B cell (primary cell): ENCODE measurements around the gene S100A9. TPM values are rescaled to one million over a fixed set of nuclear protein-coding genes. Genes with fewer than 3 reads are reported as not detected.

Experiments
- ATAC-seq: fragments of 200-7000 bp; cut with Tn5 transposase; one replicate; pipeline ENCODE4 v1.10.0; 2021; ENCODE audit warnings: low read depth, mild to moderate bottlenecking, moderate number of reproducible peaks, moderate library complexity
- CTCF ChIA-PET: fragments of 350-600 bp; sonication (Branson Sonifier 250); formaldehyde crosslinking; loops from one replicate; lab custom pipeline; 2021; ENCODE audit warnings: antibody characterized with exemption, inconsistent platforms; lab: Charles Lee
- POLR2A ChIA-PET: fragments of 350-600 bp; sonication (Branson Sonifier 250); formaldehyde crosslinking; loops from one replicate; lab custom pipeline; 2021; ENCODE audit warnings: antibody characterized with exemption; lab: Charles Lee
- DNase-seq: peaks from one replicate; pipeline ENCODE4 v3.0.0; 2013
- H2AFZ ChIP-seq: 2 replicates; pipeline ENCODE4 v1.6.1; 2012; ENCODE audit warnings: mild to moderate bottlenecking, low read depth, low read length; ENCODE audit not compliant: insufficient read depth, poor library complexity, severe bottlenecking
- H3K27ac ChIP-seq, 2 donors: 1 replicate in 1 of 2; 2 replicates in 1 of 2; pipeline ENCODE4 v1.5.1; 2012 to 2013; ENCODE audit warnings: low read length in 2 of 2, mild to moderate bottlenecking in 2 of 2, moderate library complexity in 1 of 2
- H3K27me3 ChIP-seq, 4 experiments: fragments of 200-600 bp in 1 of 4; sonication (generic) in 1 of 4; replicated peaks in 1 of 4; 1 replicate in 2 of 4; 2 replicates in 2 of 4; pipeline versions ENCODE4 v1.6.1 to v1.7.0; 2013 to 2016; ENCODE audit warnings: low read length in 3 of 4, mild to moderate bottlenecking in 2 of 4, mixed read lengths in 1 of 4, moderate library complexity in 1 of 4; ENCODE audit not compliant: insufficient read depth in 4 of 4, control insufficient read depth in 3 of 4; ENCODE audit errors: control extremely low read depth in 1 of 4
- H3K36me3 ChIP-seq, 2 experiments: replicated peaks in 1 of 2; 1 replicate in 1 of 2; 2 replicates in 1 of 2; pipeline versions ENCODE4 v1.6.1 to v1.7.1; 2013; ENCODE audit warnings: low read length in 1 of 2; ENCODE audit not compliant: insufficient read depth in 2 of 2, control insufficient read depth in 1 of 2; ENCODE audit errors: control extremely low read depth in 1 of 2, extremely low read depth in 1 of 2
- H3K4me1 ChIP-seq, 2 donors: fragments of 200-600 bp in 1 of 2; sonication (generic) in 1 of 2; 1 replicate in 1 of 2; 2 replicates in 1 of 2; pipeline versions ENCODE4 v1.5.1 to v1.6.1; 2013 to 2017; ENCODE audit warnings: low read length in 2 of 2; ENCODE audit not compliant: control insufficient read depth in 2 of 2, insufficient read depth in 2 of 2
- H3K4me2 ChIP-seq: replicated peaks from 2 replicates; pipeline ENCODE3; 2012; ENCODE audit warnings: mild to moderate bottlenecking, low read depth, low read length; ENCODE audit not compliant: poor library complexity, severe bottlenecking
- H3K4me3 ChIP-seq, 5 experiments: fragments of 200-600 bp in 1 of 5; sonication (generic) in 1 of 5; 1 replicate in 3 of 5; 2 replicates in 2 of 5; pipeline versions ENCODE4 v1.5.1 to v1.7.0; 2011 to 2016; ENCODE audit warnings: low read length in 4 of 5, mild to moderate bottlenecking in 4 of 5, low read depth in 2 of 5, control low read depth in 1 of 5, moderate library complexity in 1 of 5; ENCODE audit not compliant: insufficient read depth in 1 of 5; ENCODE audit errors: control extremely low read depth in 1 of 5, extremely low read depth in 1 of 5
- H3K79me2 ChIP-seq: fragments of 200-600 bp; sonication (generic); one replicate; pipeline ENCODE4 v1.6.0; 2016; ENCODE audit warnings: low read length; ENCODE audit not compliant: control insufficient read depth, insufficient read depth
- H3K9ac ChIP-seq: fragments of 200-600 bp; sonication (generic); 2 replicates; pipeline ENCODE4 v1.6.1; 2017; ENCODE audit warnings: mild to moderate bottlenecking, low read length, moderate library complexity
- H3K9me3 ChIP-seq, 3 donors: one replicate each; pipeline versions ENCODE4 v1.6.1 to v1.7.1; 2013; ENCODE audit warnings: low read length in 2 of 3; ENCODE audit not compliant: control insufficient read depth in 2 of 3, insufficient read depth in 1 of 3; ENCODE audit errors: control extremely low read depth in 1 of 3
- H4K20me1 ChIP-seq: 2 replicates; pipeline ENCODE4 v1.6.0; 2012; ENCODE audit warnings: mild to moderate bottlenecking, low read length; ENCODE audit not compliant: insufficient read depth, control insufficient read depth, poor library complexity, severe bottlenecking
- H3K27ac Mint-ChIP-seq: one replicate; pipeline ENCODE4 v1.8.0; 2021; ENCODE audit warnings: mixed read lengths
- H3K27me3 Mint-ChIP-seq: one replicate; pipeline ENCODE4 v1.8.0; 2021; ENCODE audit warnings: mixed read lengths
- H3K4me1 Mint-ChIP-seq: one replicate; pipeline ENCODE4 v1.8.0; 2021; ENCODE audit warnings: mixed read lengths
- H3K4me3 Mint-ChIP-seq: one replicate; pipeline ENCODE4 v1.8.0; 2021; ENCODE audit warnings: mixed read lengths
- H3K9me3 Mint-ChIP-seq: one replicate; pipeline ENCODE4 v1.8.0; 2022; ENCODE audit warnings: mixed read lengths; ENCODE audit not compliant: insufficient read depth
- EZH2 ChIP-seq: IDR thresholded peaks from 2 replicates; pipeline ENCODE4 v1.6.1; 2012; ENCODE audit warnings: borderline replicate concordance, low read depth, mild to moderate bottlenecking, moderate library complexity, low read length; ENCODE audit not compliant: insufficient read depth, poor library complexity, severe bottlenecking
- WGBS: methylation state at CpG from one replicate; pipeline ENCODE4 v1.1.5; 2013; ENCODE audit warnings: missing lambda C conversion rate; ENCODE audit not compliant: insufficient coverage; 5-methylcytosine and 5-hydroxymethylcytosine counted together
- intact Hi-C: fragments of 100-400 bp; cut with micrococcal nuclease; formaldehyde crosslinking; loops from one replicate; pipeline ENCODE4 v1.10.0; 2022
- polyA plus RNA-seq: library from polyadenylated mRNA; depleted of rRNA; stranded (reverse); fragments of >200 nt; gene quantifications from 2 replicates; pipeline ENCODE4 v1.2.3, GENCODE V29; 2012
- total RNA-seq, 2 donors: library from RNA; stranded (reverse); fragments of 120-200 nt in 1 of 2; gene quantifications; 1 replicate in 1 of 2; 2 replicates in 1 of 2; pipeline versions ENCODE4 v1.2.3 to v1.2.4, GENCODE V29; 2013 to 2022
- TF ChIP-seq, protein P1 (sequence below): fragments of 200-600 bp; IDR thresholded peaks from one replicate; pipeline ENCODE4 v1.8.0; 2022; ENCODE audit warnings: antibody characterized with exemption, mild to moderate bottlenecking

The S100A9 gene
- total and polyA plus RNA-seq, 2 donors (not counting 1 experiment from before 2014, with no cell fraction given): 4.2 to 66.6 TPM

DNA sequence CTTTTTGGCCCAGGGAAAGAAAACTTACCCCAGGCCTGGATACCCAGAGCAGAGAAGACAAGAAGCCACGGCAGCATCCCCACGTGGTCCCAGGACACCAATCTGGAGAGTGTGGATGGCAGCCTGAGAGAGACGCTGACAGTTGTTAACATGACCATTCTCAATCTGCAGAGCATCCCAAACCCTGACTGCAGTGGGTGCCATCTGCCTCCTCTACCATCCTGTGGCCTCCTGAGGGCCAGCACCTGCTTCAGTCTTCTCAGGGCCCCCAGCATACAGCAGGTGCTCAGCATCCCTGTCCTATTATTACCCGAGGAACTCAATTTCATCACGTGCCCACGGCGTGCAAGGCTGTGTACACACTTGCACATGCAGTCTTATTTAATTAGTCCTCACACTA, 9.8 kb upstream of the S100A9 start:
- 77% methylated on average over 7 of the region's 7 CpGs for WGBS
- peaks cover 63% of the 10 kb centered on the region for H3K27me3 Mint-ChIP-seq

GRCh38 chr1:153348511-153349362, 8.9 kb upstream of the S100A9 start, which contains the start of gene PGLYRP4:
TSS of gene PGLYRP4 (minus strand) at chr1:153348841. CDS start at chr1:153347932, 909 bp downstream.
- Histone ChIP-seq H3K9me3 (no peaks in the 10 kb centered on the region), H2AFZ (no peak within 1 kb of the TSS), H3K4me1 (peaks cover 14 to 17% of the 10 kb centered on the region in 2 donors), H3K36me3 (no peaks in the 10 kb centered on the region), H3K27me3 (peaks cover 0 to 44% (median 22%) of the 10 kb centered on the region in 4 experiments), H3K27ac (no peak within 1 kb of the TSS), H3K4me2 (no peak within 1 kb of the TSS), H3K79me2 (no peaks in the 10 kb centered on the region), H3K4me3 (no peak within 1 kb of the TSS), H3K9ac (no peak within 1 kb of the TSS), H4K20me1 (no peaks in the 10 kb centered on the region)
- ChIA-PET POLR2A (no interaction called here), CTCF (interaction anchor here (1.1 to 1.2 kb wide), 2 partner anchors 16 to 146 kb away, joined by 3 to 4 read pairs; no protein-coding TSS in a partner anchor)
- 77% methylated on average over 7 of the region's 10 CpGs for WGBS
- ATAC-seq (no peak), DNase-seq (no peak)
- Mint-ChIP-seq H3K9me3 (no peaks in the 10 kb centered on the region), H3K27me3 (peaks cover 65% of the 10 kb centered on the region), H3K4me3 (no peak within 1 kb of the TSS), H3K4me1 (peaks cover 23% of the 10 kb centered on the region), H3K27ac (no peak within 1 kb of the TSS)
- intact Hi-C loops: no loop called here
- TF ChIP-seq, protein P1, sequence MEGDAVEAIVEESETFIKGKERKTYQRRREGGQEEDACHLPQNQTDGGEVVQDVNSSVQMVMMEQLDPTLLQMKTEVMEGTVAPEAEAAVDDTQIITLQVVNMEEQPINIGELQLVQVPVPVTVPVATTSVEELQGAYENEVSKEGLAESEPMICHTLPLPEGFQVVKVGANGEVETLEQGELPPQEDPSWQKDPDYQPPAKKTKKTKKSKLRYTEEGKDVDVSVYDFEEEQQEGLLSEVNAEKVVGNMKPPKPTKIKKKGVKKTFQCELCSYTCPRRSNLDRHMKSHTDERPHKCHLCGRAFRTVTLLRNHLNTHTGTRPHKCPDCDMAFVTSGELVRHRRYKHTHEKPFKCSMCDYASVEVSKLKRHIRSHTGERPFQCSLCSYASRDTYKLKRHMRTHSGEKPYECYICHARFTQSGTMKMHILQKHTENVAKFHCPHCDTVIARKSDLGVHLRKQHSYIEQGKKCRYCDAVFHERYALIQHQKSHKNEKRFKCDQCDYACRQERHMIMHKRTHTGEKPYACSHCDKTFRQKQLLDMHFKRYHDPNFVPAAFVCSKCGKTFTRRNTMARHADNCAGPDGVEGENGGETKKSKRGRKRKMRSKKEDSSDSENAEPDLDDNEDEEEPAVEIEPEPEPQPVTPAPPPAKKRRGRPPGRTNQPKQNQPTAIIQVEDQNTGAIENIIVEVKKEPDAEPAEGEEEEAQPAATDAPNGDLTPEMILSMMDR: no peak
- TF ChIP-seq EZH2: no peak

More for the DNA sequence above, 9.8 kb upstream of the S100A9 start:
- Histone ChIP-seq H3K4me1 (peaks cover 14 to 17% of the 10 kb centered on the region in 2 donors), H3K27me3 (peaks cover 0 to 47% (median 20%) of the 10 kb centered on the region in 4 experiments), H3K4me2 (no peak overlapping the region), H3K9ac (no peak overlapping the region), H3K79me2 (no peaks in the 10 kb centered on the region), H4K20me1 (no peaks in the 10 kb centered on the region), H3K4me3 (no peak overlapping the region), H3K9me3 (no peaks in the 10 kb centered on the region), H3K27ac (no peak overlapping the region), H3K36me3 (no peaks in the 10 kb centered on the region), H2AFZ (no peak overlapping the region)
- TF ChIP-seq, protein P1: no peak
- TF ChIP-seq EZH2: no peak
- POLR2A ChIA-PET: no interaction called here
- Mint-ChIP-seq H3K9me3 (no peaks in the 10 kb centered on the region), H3K4me3 (no peak overlapping the region), H3K4me1 (peaks cover 23% of the 10 kb centered on the region), H3K27ac (no peak overlapping the region)
- intact Hi-C loops: no loop called here
- CTCF ChIA-PET: no interaction called here
- DNase-seq (no peak), ATAC-seq (no peak)
